ENCODE results near the gene TRAF2. TPM values are rescaled to one million over a fixed set of nuclear protein-coding genes. Genes with fewer than 3 reads are reported as not detected.

Gene TRAF2
- polyA plus RNA-seq, 3 donors from 2014 or later, result 7.6 to 32.7 (median 11.0) TPM

- H3K9me3 Mint-ChIP-seq, result no peaks in the 10 kb centered on the region
- no peak for DNase-seq
- peaks cover 5 to 16% (median 9%) of the 10 kb centered on the region in 3 donors for H3K27me3 Mint-ChIP-seq (ENCODE audit: low read depth in 3 of 3)
- H3K27ac Mint-ChIP-seq, result peak overlapping the region in 1 of 6 donors; percentile 79
- no peak overlapping the region for H3K4me3 Mint-ChIP-seq
- H3K4me1 Mint-ChIP-seq, result peaks cover 62 to 71% of the 10 kb centered on the region in 2 donors
- H3K36me3 Mint-ChIP-seq, result no peaks in the 10 kb centered on the region
Measured at GRCh38 chr9:136963751-136964150, 77.4 kb downstream of the TRAF2 start.

- Mint-ChIP-seq H3K9me3 (no peaks in the 10 kb centered on the region), H3K27me3 (ENCODE audit: low read depth in 3 of 3) (peaks cover 5 to 16% (median 9%) of the 10 kb centered on the region in 3 donors), H3K4me1 (peaks cover 57 to 67% of the 10 kb centered on the region in 2 donors), H3K27ac (peak overlapping the region in 2 of 6 donors; percentile 46 to 62), H3K4me3 (peak overlapping the region in 2 of 5 donors; percentile 31 to 56), H3K36me3 (no peaks in the 10 kb centered on the region)
- DNase-seq, result no peak
Measured at GRCh38 chr9:136964171-136964689, 77.9 kb downstream of the TRAF2 start.

- Mint-ChIP-seq H3K9me3 (no peaks in the 10 kb centered on the region), H3K27me3 (ENCODE audit: low read depth in 3 of 3) (peaks cover 5 to 16% (median 9%) of the 10 kb centered on the region in 3 donors), H3K4me1 (peaks cover 55 to 60% of the 10 kb centered on the region in 2 donors), H3K36me3 (no peaks in the 10 kb centered on the region), H3K27ac (peak overlapping the region; percentile 57 to 93 (median 66)), H3K4me3 (peak overlapping the region; percentile 31 to 85 (median 56))
- no peak for DNase-seq
Measured at GRCh38 chr9:136964833-136965422, 78.6 kb downstream of the TRAF2 start.

GRCh38 chr9:136965771-136966484, 79.6 kb downstream of the TRAF2 start:
- DNase-seq, result peak; percentile 53 to 57 (median 56)
- H3K36me3 Mint-ChIP-seq, result no peaks in the 10 kb centered on the region
- H3K27me3 Mint-ChIP-seq (ENCODE audit: low read depth in 3 of 3), result peaks cover 0 to 11% (median 5%) of the 10 kb centered on the region in 3 donors

DNA sequence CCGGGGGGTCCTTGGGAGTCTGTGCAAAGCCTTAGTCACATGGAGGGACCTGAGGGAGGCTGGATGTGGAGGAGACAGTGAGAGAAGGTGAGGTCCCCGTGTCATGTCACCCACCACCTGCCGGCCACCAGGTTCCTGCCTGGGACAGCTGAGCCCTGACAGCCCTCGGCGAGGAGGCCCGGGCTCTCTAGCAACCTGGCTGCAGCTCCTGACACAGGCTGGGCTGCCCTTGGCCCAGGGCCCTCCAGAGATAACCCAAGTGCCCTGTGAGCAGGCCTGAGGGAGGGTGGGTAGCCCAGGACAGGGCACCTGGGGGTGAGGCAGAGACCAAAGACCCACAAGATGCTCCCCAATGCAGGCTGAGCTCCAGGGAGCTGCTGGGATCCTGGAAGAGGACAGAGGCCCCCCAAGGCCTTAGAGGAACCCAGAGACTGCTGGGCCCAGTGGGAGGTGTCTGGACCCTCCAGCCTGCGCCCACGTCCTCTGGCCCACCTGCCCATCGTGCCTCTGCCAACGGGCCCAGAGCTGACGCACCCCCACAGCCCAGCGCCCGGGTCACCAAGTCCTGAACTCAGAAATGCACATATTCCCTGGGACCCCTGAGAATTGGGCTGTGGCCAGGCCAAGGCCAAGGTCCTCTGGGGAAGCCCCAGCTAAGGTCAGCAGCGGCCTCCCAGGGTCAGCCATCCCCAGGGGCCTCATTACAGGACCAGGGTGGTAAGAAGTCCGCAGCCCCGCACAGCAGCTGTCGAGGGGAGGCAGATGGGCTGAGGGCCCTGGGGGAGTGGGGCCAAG, 82.2 kb downstream of the TRAF2 start:
- H3K36me3 Mint-ChIP-seq, result no peaks in the 10 kb centered on the region
- H3K4me3 Mint-ChIP-seq, result no peak overlapping the region
- no peaks in the 10 kb centered on the region for H3K9me3 Mint-ChIP-seq

More at GRCh38 chr9:136965771-136966484, 79.6 kb downstream of the TRAF2 start:
- Mint-ChIP-seq H3K27ac (peak overlapping the region; percentile 82 to 93 (median 90)), H3K4me3 (peak overlapping the region; percentile 67 to 91 (median 77)), H3K4me1 (peaks cover 45 to 50% of the 10 kb centered on the region in 2 donors), H3K9me3 (no peaks in the 10 kb centered on the region)

GRCh38 chr9:136969150-136969549, 82.8 kb downstream of the TRAF2 start:
- Mint-ChIP-seq H3K9me3 (no peaks in the 10 kb centered on the region), H3K4me3 (no peak overlapping the region), H3K36me3 (no peaks in the 10 kb centered on the region), H3K27me3 (ENCODE audit: low read depth in 3 of 3) (peaks cover 0 to 11% (median 5%) of the 10 kb centered on the region in 3 donors), H3K27ac (no peak overlapping the region), H3K4me1 (peaks cover 23 to 33% of the 10 kb centered on the region in 2 donors)
- no peak for DNase-seq

More for the DNA sequence above, 82.2 kb downstream of the TRAF2 start:
- Mint-ChIP-seq H3K27me3 (ENCODE audit: low read depth in 3 of 3) (peaks cover 0 to 11% (median 5%) of the 10 kb centered on the region in 3 donors), H3K27ac (no peak overlapping the region), H3K4me1 (peaks cover 23 to 28% of the 10 kb centered on the region in 2 donors)
- no peak for DNase-seq

- Mint-ChIP-seq H3K27ac (no peak overlapping the region), H3K9me3 (no peaks in the 10 kb centered on the region), H3K4me3 (no peak overlapping the region), H3K36me3 (no peaks in the 10 kb centered on the region), H3K27me3 (ENCODE audit: low read depth in 3 of 3) (peaks cover 0 to 11% (median 5%) of the 10 kb centered on the region in 3 donors), H3K4me1 (peaks cover 22 to 33% of the 10 kb centered on the region in 2 donors)
- DNase-seq, result no peak
Measured at GRCh38 chr9:136969774-136970173, 83.5 kb downstream of the TRAF2 start.

GRCh38 chr9:136970361-136970760, 84.0 kb downstream of the TRAF2 start:
- no peak overlapping the region for H3K4me3 Mint-ChIP-seq
- no peak overlapping the region for H3K27ac Mint-ChIP-seq
- H3K36me3 Mint-ChIP-seq, result no peaks in the 10 kb centered on the region

DNA sequence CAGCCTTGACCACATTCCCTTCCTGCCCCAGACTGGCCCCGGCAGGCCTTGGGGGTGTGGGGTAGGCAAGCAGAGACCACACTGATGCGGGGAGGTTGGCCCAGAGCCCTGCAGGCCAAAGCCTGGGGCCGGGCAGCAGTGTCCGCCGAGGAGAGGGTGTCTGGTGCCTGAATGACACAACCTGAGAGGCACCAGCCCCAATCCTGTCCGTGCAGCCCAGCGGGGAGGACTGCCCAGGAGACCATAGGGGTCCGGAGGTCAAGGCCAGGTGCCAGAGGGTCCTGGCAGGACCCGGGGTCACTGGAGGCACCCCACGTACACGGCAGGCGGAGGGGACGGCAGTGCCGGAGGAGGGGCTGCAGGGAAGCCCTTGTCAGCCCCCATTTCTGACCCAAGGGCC, 85.4 kb downstream of the TRAF2 start:
- H3K36me3 Mint-ChIP-seq, result no peaks in the 10 kb centered on the region
- H3K27me3 Mint-ChIP-seq (ENCODE audit: low read depth in 3 of 3), result no peaks in the 10 kb centered on the region
- H3K27ac Mint-ChIP-seq, result no peak overlapping the region
- H3K4me1 Mint-ChIP-seq, result peaks cover 20 to 35% of the 10 kb centered on the region in 2 donors
- H3K4me3 Mint-ChIP-seq, result no peak overlapping the region
- H3K9me3 Mint-ChIP-seq, result no peaks in the 10 kb centered on the region
- no peak for DNase-seq

More at GRCh38 chr9:136970361-136970760, 84.0 kb downstream of the TRAF2 start:
- H3K4me1 Mint-ChIP-seq, result peaks cover 22 to 34% of the 10 kb centered on the region in 2 donors
- H3K27me3 Mint-ChIP-seq (ENCODE audit: low read depth in 3 of 3), result peaks cover 0 to 9% (median 5%) of the 10 kb centered on the region in 3 donors
- no peaks in the 10 kb centered on the region for H3K9me3 Mint-ChIP-seq
- no peak for DNase-seq

DNA sequence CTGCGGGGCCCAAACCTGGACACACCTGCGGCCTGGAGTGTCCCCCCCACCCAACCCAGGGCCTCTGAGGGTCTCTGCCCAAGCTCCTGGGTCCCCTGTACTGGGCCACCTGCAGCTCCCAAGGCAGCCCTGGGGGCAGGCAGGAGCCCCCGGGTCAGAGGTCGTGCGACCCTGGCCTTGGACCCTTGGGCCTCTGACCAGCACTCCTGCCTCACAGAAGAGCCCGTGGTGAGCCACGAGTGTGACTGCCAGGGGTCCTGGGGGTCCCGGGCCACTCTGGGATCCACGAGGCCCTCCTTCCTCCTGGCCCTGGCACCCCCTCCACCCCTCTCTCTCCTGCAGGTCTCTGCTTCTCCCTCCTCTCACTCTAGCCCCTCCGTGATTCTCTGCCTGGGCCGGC, 86.0 kb downstream of the TRAF2 start:
- Mint-ChIP-seq H3K4me3 (no peak overlapping the region), H3K27ac (no peak overlapping the region), H3K27me3 (ENCODE audit: low read depth in 3 of 3) (peaks cover 0 to under 1% (median 0%) of the 10 kb centered on the region in 3 donors), H3K36me3 (no peaks in the 10 kb centered on the region), H3K4me1 (peaks cover 20 to 34% of the 10 kb centered on the region in 2 donors), H3K9me3 (no peaks in the 10 kb centered on the region)
- no peak for DNase-seq

DNA sequence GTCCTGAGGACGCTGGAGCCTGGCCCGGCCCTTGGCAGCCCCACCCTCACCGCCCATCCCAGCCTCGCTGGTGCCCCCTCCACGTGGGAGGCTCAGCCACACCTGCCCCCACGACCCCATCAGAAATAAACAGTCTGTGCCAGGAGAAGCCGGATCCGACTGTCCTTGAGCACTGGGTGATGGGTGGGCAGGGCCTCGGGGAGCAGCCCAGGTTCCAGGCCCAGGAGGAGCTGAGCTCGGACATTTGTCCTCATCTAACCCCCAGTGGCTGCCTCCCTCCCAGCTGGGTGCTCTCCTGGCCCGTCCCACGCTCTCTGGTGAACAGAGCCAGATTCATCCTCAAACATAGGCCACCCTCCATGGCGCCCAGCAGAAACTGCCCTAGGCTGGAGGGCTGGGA, 86.4 kb downstream of the TRAF2 start:
- H3K9me3 Mint-ChIP-seq, result no peaks in the 10 kb centered on the region
- H3K27me3 Mint-ChIP-seq (ENCODE audit: low read depth in 3 of 3), result peaks cover 0 to 3% (median 0%) of the 10 kb centered on the region in 3 donors
- H3K36me3 Mint-ChIP-seq, result no peaks in the 10 kb centered on the region
- peaks cover 20 to 36% of the 10 kb centered on the region in 2 donors for H3K4me1 Mint-ChIP-seq
- DNase-seq, result no peak
- no peak overlapping the region for H3K27ac Mint-ChIP-seq
- no peak overlapping the region for H3K4me3 Mint-ChIP-seq

DNA sequence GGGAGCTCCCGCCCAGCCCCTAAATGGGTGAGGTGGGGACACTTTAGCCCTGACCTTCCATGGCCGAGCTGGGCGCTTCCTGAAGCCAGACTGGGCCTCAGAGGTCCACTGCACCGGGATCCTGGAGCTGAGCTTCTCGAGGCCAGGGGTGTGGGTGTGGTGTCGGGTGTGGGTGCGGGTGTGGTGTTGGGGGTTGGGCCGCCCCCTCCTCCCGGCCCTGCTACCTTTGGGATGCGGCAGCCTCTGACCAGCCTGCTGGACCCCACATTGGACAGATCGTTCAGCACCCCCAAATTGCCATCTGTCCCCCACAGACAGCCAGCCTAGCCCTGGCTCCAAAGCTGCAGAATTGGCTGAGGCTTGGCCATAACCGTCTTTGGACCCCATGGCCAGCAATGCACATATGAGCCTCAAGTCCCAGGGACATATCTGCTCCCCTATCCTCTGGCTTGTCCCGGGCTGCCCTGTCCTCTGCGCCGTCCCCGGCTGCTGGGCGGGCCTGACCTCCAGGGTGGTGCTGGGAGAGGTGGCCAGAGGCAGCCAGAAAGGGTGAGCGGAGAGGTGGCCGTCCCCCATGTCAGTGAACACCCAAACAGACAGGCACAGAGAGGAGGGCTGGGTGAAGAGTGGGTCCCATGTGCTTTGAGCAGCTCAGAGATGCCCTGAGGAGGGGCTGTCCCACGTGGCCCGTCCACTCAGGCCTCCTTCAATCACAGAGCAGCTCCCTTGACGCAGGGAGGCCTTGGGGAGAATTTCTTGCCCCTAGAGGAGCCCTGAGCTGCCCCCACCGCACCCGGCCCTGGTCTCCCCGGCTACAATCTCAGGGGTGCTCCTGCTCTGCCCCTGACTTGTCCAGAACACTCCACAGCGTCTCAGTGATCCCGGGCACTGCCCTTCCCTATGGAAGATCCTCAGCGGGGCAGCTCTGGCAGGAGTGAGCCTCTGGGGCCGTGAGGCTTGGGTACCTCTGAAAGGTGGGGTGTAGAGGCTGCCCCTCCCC, 87.6 kb downstream of the TRAF2 start:
- H3K36me3 Mint-ChIP-seq, result no peaks in the 10 kb centered on the region
- peak overlapping the region in 3 of 5 donors; percentile 4 to 29 (median 23) for H3K4me3 Mint-ChIP-seq
- H3K27ac Mint-ChIP-seq, result peak overlapping the region in 2 of 6 donors; percentile 82 to 85
- no peak for DNase-seq
- H3K9me3 Mint-ChIP-seq, result no peaks in the 10 kb centered on the region
- H3K27me3 Mint-ChIP-seq (ENCODE audit: low read depth in 3 of 3), result peaks cover 0 to 3% (median 0%) of the 10 kb centered on the region in 3 donors
- peaks cover 20 to 36% of the 10 kb centered on the region in 2 donors for H3K4me1 Mint-ChIP-seq

Data from immature natural killer cell (primary cell).